Stimulated activated naive CD8-positive, alpha-beta T cell treated with anti-CD3 and anti-CD28 coated beads, Interleukin-15, Interleukin-2, amounts not matched to agents 100 ng/mL and 50 ng/mL, for 24 hours (primary cell): ENCODE results near the gene PCDH9.

ENCODE experiments used
- H3K27ac Mint-ChIP-seq: one replicate; pipeline ENCODE4 v1.8.0; 2021; ENCODE audit warnings: mild to moderate bottlenecking, mixed read lengths
- H3K27me3 Mint-ChIP-seq: one replicate; pipeline ENCODE4 v1.8.0; 2021; ENCODE audit warnings: mixed read lengths
- H3K36me3 Mint-ChIP-seq: one replicate; pipeline ENCODE4 v1.8.0; 2021; ENCODE audit warnings: low read depth, mixed read lengths
- H3K4me1 Mint-ChIP-seq: one replicate; pipeline ENCODE4 v1.8.0; 2021; ENCODE audit warnings: low read depth, mixed read lengths
- H3K4me3 Mint-ChIP-seq: one replicate; pipeline ENCODE4 v1.8.0; 2021; ENCODE audit warnings: mild to moderate bottlenecking, mixed read lengths
- H3K9me3 Mint-ChIP-seq: one replicate; pipeline ENCODE4 v1.8.0; 2021; ENCODE audit warnings: mixed read lengths

PCDH9 gene

DNA sequence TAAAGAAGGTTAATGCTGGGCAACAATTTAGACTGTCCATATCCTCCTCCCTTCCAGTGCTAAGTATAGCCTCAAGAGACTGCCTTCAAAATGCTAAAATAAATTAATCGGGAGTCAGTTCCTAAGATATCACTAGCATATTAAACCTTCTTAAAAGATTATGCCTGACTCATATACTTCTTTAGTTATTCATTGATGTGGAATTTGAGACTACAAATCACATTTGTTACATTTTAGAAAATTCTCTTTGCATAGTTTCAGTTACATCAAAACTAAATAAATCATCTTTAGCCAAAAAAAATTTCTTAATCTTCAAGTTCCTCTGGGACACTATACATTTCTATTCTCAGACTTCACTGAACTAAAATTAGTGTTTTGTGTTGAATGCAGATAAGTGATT, 769.1 kb downstream of the PCDH9 start:
- H3K27me3 Mint-ChIP-seq = no peaks in the 10 kb centered on the region
- no peaks in the 10 kb centered on the region for H3K4me1 Mint-ChIP-seq
- no peak overlapping the region for H3K27ac Mint-ChIP-seq
- H3K9me3 Mint-ChIP-seq = no peaks in the 10 kb centered on the region
- H3K36me3 Mint-ChIP-seq = no peaks in the 10 kb centered on the region
- H3K4me3 Mint-ChIP-seq = no peak overlapping the region

DNA sequence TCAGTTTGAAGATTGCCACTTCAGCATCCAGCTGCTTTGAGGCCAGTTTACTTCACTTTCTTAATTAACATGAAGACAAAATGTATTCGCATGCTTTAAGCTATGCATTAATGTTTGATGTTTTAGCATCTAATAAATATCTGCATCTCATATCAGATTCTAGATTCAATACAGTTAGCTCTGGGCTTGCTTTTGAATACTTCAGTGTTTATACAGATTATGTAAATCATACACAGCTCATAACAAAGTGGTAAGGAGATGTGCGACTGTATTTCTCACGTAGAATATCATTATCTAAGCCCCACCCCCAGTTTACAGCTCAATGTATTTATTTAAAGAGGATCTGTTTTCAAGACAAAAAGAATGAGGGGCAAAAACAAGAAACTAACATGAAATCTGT, 770.5 kb downstream of the PCDH9 start:
- Mint-ChIP-seq H3K36me3 (no peaks in the 10 kb centered on the region), H3K4me3 (no peak overlapping the region), H3K27me3 (no peaks in the 10 kb centered on the region), H3K9me3 (no peaks in the 10 kb centered on the region), H3K4me1 (no peaks in the 10 kb centered on the region), H3K27ac (no peak overlapping the region)

DNA sequence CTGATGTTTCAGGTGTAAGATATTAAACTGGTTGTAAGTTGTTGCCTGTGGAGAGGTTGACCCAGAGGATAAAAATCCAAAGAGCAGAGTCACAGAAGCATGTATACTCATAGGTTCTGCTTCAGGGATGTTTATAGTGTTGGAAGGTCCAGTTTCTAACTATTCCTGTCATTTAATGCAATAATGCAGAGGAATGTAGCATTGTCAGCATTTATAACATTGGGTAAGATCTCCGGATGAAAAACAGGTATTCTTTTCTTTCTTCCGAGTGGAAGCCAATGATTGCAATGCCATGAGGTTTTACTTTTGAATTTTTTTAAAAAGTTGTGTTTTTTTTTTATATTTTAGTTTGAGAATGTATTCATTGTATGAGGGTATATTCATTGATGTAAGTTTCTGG, 771.0 kb downstream of the PCDH9 start:
- Mint-ChIP-seq H3K27me3 (no peaks in the 10 kb centered on the region), H3K27ac (no peak overlapping the region), H3K4me1 (no peaks in the 10 kb centered on the region), H3K4me3 (no peak overlapping the region), H3K9me3 (no peaks in the 10 kb centered on the region), H3K36me3 (no peaks in the 10 kb centered on the region)

DNA sequence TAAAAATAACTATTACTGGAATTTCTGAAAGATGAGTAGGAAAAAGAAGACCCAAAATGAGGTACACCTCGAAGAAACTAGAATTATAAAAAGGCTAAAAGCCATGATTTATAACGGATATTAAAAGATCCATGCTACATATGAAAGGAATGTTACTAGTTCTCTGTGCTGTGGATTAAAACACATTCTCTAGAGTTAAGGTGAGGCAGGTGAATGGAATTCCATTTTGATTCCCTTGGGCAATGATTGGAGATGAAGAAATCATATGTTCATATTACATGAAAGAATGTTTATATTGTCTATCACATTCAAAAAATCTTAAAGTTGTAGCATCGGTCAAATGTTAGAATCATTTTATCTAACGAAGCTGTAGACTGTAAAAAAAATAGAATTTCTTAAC, 783.7 kb downstream of the PCDH9 start:
- H3K4me1 Mint-ChIP-seq = no peaks in the 10 kb centered on the region
- H3K27ac Mint-ChIP-seq = no peak overlapping the region
- H3K4me3 Mint-ChIP-seq = no peak overlapping the region
- H3K9me3 Mint-ChIP-seq = no peaks in the 10 kb centered on the region
- H3K36me3 Mint-ChIP-seq = no peaks in the 10 kb centered on the region
- no peaks in the 10 kb centered on the region for H3K27me3 Mint-ChIP-seq

DNA sequence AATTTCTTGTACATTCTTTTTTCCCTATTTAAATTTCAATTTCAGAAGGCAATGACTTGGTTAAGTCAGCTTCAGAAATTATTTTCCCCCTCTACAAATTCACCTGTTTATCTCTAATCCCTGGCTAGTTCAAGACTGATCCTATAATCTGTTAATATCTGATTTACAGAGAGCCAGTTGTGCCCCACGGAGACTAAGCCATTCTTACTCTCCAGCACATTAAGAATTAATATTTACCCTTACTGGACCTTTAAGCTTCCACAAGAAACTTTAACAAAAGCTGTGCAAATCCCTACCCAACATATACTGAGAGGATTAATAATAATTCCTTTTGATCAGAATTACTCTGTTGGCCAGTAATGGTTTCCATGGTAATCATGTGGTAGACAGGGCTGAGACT, 786.2 kb downstream of the PCDH9 start:
- Mint-ChIP-seq H3K36me3 (no peaks in the 10 kb centered on the region), H3K9me3 (no peaks in the 10 kb centered on the region), H3K4me1 (no peaks in the 10 kb centered on the region), H3K27me3 (no peaks in the 10 kb centered on the region), H3K4me3 (no peak overlapping the region), H3K27ac (no peak overlapping the region)

DNA sequence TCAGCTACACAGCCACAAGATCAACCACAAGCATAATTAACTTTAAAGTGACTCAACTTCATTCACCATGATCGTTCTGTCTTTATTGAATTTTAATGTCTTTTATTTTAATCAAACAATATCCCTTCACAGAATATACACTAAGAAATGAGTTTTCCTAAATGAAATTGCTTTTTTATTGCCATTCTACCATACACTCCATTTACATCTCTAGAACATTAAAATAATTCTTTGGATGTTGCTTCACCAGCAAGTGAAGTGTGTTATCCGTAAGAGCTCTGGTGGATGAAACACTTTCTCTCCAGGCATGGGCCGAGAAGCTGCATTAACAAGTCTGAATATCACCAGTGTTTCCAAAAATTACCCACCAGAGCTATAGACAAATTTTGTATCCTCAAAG, 789.2 kb downstream of the PCDH9 start:
- Mint-ChIP-seq H3K4me3 (no peak overlapping the region), H3K27me3 (no peaks in the 10 kb centered on the region), H3K27ac (no peak overlapping the region), H3K9me3 (no peaks in the 10 kb centered on the region), H3K36me3 (no peaks in the 10 kb centered on the region), H3K4me1 (no peaks in the 10 kb centered on the region)

DNA sequence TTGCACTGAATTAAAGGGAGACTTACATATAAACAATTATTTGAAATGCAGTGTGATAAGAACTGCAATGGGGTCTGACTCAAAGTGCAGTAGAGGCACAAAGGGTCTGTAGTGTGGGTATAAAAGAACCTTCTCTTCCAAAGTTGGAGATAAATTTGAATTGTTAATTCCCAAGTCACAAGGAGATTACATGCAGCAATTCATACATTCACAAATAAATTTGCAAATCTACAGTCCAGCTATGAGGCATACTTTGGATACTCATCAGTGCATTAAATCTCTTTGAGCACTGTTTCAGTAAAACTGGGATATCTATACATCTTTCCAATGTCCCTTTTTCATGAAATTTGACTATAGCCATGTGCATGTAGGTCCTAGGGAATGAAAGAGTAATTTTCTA, 799.4 kb downstream of the PCDH9 start:
- Mint-ChIP-seq H3K27me3 (no peaks in the 10 kb centered on the region), H3K27ac (no peak overlapping the region), H3K9me3 (peaks cover 4% of the 10 kb centered on the region), H3K36me3 (no peaks in the 10 kb centered on the region), H3K4me3 (no peak overlapping the region), H3K4me1 (no peaks in the 10 kb centered on the region)

DNA sequence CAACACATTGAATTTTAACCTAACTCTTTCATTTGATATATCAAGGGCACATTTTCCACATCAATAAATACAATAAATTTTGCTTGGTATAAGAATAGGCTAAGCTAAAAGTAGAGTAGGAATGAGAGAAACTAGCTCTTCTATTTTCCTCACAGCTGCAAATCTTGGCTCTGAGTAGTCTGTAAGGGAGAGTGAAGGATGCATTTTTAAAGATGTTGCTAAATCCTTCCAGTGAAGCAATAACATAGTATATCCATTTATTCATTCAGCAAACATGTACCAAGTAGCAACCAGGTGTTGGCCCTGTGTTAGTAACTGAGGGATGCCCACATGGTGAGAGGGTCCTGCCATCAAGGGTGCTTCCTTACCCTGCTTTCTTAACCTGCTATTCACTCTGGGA, 799.9 kb downstream of the PCDH9 start:
- no peaks in the 10 kb centered on the region for H3K4me1 Mint-ChIP-seq
- H3K27ac Mint-ChIP-seq = no peak overlapping the region
- H3K9me3 Mint-ChIP-seq = peaks cover 4% of the 10 kb centered on the region
- H3K4me3 Mint-ChIP-seq = no peak overlapping the region
- no peaks in the 10 kb centered on the region for H3K36me3 Mint-ChIP-seq
- H3K27me3 Mint-ChIP-seq = no peaks in the 10 kb centered on the region

DNA sequence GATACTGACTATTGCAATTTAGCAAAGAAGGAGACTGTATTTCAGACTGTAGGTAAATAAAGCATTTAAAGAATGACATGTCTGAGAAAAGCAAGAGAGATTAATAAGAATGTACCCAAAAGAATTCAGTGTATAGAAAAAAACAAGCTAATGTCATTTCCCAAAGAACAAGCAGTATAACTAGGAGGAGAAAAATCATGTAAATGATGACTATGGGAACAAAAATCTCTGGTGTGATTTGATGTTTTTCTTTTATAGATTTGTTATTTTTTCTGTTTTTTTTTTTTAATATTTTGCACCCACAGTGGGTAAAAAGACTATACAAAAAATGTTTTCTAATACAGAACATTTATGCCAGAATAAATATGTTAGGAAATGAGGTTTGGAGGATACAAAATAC, 801.0 kb downstream of the PCDH9 start:
- no peak overlapping the region for H3K4me3 Mint-ChIP-seq
- H3K9me3 Mint-ChIP-seq = peaks cover 4% of the 10 kb centered on the region
- no peaks in the 10 kb centered on the region for H3K27me3 Mint-ChIP-seq
- no peaks in the 10 kb centered on the region for H3K36me3 Mint-ChIP-seq
- no peaks in the 10 kb centered on the region for H3K4me1 Mint-ChIP-seq
- H3K27ac Mint-ChIP-seq = no peak overlapping the region

DNA sequence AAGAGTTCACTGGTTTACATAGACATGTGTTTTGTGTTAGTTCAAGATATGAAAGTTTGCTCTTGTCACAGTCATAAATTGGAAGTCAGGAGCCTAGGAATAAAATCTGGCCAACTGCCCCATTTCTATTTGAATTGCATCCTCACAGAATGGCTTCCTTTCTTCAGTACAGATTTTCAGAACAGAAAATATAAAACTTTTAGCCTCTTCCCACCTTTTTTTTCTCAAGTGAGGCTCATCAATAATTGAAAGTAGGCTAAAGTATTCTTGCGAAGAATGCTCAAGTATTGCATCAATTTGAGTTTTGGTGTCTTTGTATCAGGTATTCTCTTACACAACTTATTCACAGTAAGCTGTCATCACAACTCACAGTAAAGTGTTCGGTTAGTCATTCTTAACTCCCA, 802.7 kb downstream of the PCDH9 start:
- Mint-ChIP-seq H3K9me3 (peaks cover 3% of the 10 kb centered on the region), H3K4me1 (no peaks in the 10 kb centered on the region), H3K27ac (no peak overlapping the region), H3K36me3 (no peaks in the 10 kb centered on the region), H3K4me3 (no peak overlapping the region), H3K27me3 (no peaks in the 10 kb centered on the region)

DNA sequence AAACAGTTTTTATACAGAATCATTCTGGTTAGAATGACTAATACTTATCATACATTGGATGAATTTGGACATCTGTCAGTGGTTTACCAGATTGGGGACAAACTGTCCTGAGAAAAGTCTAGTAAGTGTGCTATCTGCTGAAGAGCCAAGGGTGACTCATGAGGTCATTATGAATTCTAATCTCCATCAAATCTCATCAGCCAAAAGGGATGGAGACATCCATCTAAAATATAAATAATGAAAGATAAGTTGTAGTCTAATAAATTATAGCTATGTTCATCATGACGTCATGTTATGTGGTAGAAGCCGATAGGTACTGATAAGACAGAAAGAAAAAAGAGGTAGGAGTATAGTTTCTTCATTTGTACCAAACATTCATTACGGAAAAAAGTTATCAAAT, 804.4 kb downstream of the PCDH9 start:
- peaks cover 6% of the 10 kb centered on the region for H3K9me3 Mint-ChIP-seq
- H3K4me1 Mint-ChIP-seq = no peaks in the 10 kb centered on the region
- no peaks in the 10 kb centered on the region for H3K36me3 Mint-ChIP-seq
- no peaks in the 10 kb centered on the region for H3K27me3 Mint-ChIP-seq
- H3K27ac Mint-ChIP-seq = no peak overlapping the region
- H3K4me3 Mint-ChIP-seq = no peak overlapping the region

DNA sequence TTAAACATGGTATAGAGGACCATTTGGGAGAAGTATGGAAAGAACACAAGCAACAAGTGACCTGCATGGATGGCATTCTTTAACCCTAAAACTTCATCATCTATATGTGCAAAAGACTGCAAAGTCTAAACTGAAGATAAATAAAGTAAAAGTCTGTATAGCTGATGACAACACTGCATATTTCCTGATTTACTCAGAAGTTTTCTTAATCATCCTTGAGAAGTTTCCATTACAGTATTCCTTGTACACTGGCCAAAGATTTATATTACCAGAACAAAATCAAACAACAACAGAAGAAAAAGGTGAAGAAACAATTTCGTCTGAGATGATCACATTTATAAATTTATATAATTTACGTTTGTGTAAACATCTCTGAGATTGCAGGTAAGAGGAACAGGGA, 805.7 kb downstream of the PCDH9 start:
- H3K27ac Mint-ChIP-seq = no peak overlapping the region
- peaks cover 11% of the 10 kb centered on the region for H3K9me3 Mint-ChIP-seq
- no peaks in the 10 kb centered on the region for H3K4me1 Mint-ChIP-seq
- H3K4me3 Mint-ChIP-seq = no peak overlapping the region
- H3K27me3 Mint-ChIP-seq = no peaks in the 10 kb centered on the region
- H3K36me3 Mint-ChIP-seq = no peaks in the 10 kb centered on the region

DNA sequence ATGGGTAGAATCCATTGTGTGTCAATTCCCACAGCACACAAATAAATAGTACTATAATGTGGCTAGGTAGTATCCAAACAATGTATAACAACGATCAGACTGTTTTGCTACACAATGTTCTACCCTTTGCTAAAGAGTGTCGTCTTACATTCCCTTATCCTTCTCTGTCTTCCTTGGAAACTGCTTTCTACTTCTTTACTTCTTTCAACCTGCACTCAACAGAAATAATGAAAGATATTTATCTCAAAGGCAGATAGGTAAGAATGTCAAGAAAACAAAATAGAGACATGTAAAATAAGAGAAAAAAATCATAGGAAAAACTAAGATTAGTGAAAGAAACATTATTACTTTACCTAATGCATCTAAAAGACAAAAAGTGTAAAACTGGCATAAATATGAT, 814.7 kb downstream of the PCDH9 start:
- Mint-ChIP-seq H3K9me3 (peaks cover 12% of the 10 kb centered on the region), H3K27me3 (peaks cover 5% of the 10 kb centered on the region)

DNA sequence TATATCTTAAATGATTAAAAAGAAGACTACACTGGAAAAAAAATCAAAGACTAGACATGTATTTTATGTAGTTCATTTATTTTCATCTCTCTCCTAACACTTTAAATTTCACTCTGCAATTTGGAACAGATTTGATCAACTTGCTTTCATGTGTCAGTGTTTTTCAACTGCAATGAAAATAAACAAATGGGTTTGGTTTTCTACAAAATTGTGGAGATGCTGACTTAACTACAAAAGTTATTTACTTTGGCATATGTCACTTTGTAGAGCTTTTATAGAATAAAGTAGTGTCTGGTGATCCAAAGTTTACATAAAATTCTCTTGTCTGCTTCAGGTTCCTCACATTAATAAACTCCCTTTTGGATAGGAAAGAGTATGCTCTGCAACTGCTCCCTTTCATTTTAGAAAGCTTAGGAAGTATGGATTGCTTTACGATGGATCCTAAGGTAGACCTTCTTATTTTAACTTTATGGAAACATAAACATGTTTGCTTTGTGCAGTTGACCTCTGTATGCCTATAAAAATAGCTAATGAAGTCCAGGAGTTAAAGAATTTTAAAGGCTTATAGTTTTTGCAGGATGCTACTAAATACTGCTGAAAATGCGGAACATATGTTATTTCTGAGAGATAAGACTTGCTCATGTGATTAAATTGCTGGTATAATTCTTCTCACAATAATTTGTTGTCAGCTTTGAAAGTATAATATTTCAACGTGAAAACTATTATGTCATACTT, 815.9 kb downstream of the PCDH9 start:
- Mint-ChIP-seq H3K36me3 (no peaks in the 10 kb centered on the region), H3K4me3 (no peak overlapping the region), H3K27ac (no peak overlapping the region), H3K4me1 (no peaks in the 10 kb centered on the region), H3K27me3 (peaks cover 5% of the 10 kb centered on the region), H3K9me3 (peaks cover 10% of the 10 kb centered on the region)

More for the DNA sequence above, 814.7 kb downstream of the PCDH9 start:
- Mint-ChIP-seq H3K4me1 (no peaks in the 10 kb centered on the region), H3K4me3 (no peak overlapping the region), H3K36me3 (no peaks in the 10 kb centered on the region), H3K27ac (no peak overlapping the region)

DNA sequence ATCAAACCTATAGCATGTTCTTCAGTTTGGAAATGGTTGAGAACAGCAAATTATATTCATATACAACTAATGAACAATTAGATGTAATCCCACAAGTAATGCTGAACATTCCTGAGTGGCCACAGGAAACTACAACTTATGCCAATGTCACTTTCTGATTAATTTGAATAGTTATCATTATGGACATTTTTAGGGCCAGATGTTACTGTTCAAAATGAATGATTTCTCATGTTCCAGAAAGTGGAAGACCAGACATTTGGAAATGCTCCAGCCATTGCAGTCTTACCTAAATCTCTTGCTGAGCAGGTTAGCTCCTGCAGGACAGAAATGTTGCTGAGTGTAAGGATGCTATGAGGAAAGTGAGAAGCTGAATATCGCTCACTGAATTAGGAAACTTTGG, 819.8 kb downstream of the PCDH9 start:
- Mint-ChIP-seq H3K36me3 (no peaks in the 10 kb centered on the region), H3K9me3 (no peaks in the 10 kb centered on the region), H3K27ac (no peak overlapping the region), H3K27me3 (no peaks in the 10 kb centered on the region), H3K4me3 (no peak overlapping the region), H3K4me1 (no peaks in the 10 kb centered on the region)

DNA sequence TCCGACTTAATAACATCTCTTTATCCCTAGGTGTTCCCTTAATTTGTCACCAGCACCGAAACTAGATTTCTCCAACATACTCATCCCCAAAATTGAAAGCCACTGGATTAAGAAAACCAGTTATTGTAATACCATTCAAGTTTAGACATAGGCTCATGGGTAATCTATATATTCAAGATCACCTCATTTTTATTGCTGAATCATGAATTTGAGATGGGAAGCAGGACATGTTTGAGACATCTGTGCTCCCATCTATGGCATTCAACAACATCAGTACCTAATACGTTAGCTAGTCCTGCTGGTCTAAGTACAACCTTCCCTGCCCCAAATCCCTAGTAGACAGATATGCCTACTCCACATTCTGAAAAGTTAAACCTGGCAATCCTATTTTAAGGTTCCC, 820.6 kb downstream of the PCDH9 start:
- H3K36me3 Mint-ChIP-seq = no peaks in the 10 kb centered on the region
- H3K4me3 Mint-ChIP-seq = no peak overlapping the region
- H3K9me3 Mint-ChIP-seq = no peaks in the 10 kb centered on the region
- H3K27me3 Mint-ChIP-seq = no peaks in the 10 kb centered on the region
- H3K27ac Mint-ChIP-seq = no peak overlapping the region
- no peaks in the 10 kb centered on the region for H3K4me1 Mint-ChIP-seq
